Stimulated activated CD8-positive, alpha-beta memory T cell treated with anti-CD3 and anti-CD28 coated beads, Interleukin-4, amount 100 ng/mL, for 48 hours (primary cell): Measurements from ENCODE around the gene ADAMTS6.
A peak's percentile ranks its signal among the peaks of the same experiment; 100 is the strongest.

Experiments
- DNase-seq: peaks from one replicate; pipeline ENCODE4 v3.0.0-alpha.2; 2020

Gene ADAMTS6

GRCh38 chr5:65132386-65132785 is 349.3 kb downstream of the ADAMTS6 start:
- no peak for DNase-seq

- DNase-seq: no peak
Measured at GRCh38 chr5:65128226-65128625, 353.5 kb downstream of the ADAMTS6 start.

- DNase-seq: no peak
Measured at GRCh38 chr5:65127161-65127901, 354.4 kb downstream of the ADAMTS6 start.

- DNase-seq: no peak
Measured at GRCh38 chr5:65126542-65127069, 355.1 kb downstream of the ADAMTS6 start.

- DNase-seq: no peak
Measured at GRCh38 chr5:65125591-65126541, 355.9 kb downstream of the ADAMTS6 start.

- DNase-seq: peak; percentile 49
Measured at GRCh38 chr5:65121880-65122436, 359.8 kb downstream of the ADAMTS6 start.

- DNase-seq: no peak
Measured at GRCh38 chr5:65120371-65120967, 361.3 kb downstream of the ADAMTS6 start.

GRCh38 chr5:65117525-65117924 is 364.2 kb downstream of the ADAMTS6 start:
- no peak for DNase-seq

- DNase-seq: no peak
Measured at GRCh38 chr5:65113771-65114170, 367.9 kb downstream of the ADAMTS6 start.

GRCh38 chr5:65111961-65112658 is 369.6 kb downstream of the ADAMTS6 start:
- DNase-seq: no peak

- no peak for DNase-seq
Measured at GRCh38 chr5:65108786-65109743, 372.7 kb downstream of the ADAMTS6 start.

- no peak for DNase-seq
Measured at GRCh38 chr5:65105301-65105700, 376.4 kb downstream of the ADAMTS6 start.

GRCh38 chr5:65104831-65105230 is 376.9 kb downstream of the ADAMTS6 start:
- DNase-seq: no peak

GRCh38 chr5:65103756-65104440 is 377.8 kb downstream of the ADAMTS6 start:
- peak; percentile 30 for DNase-seq

GRCh38 chr5:65102976-65103711 is 378.6 kb downstream of the ADAMTS6 start:
- peak; percentile 59 for DNase-seq

- no peak for DNase-seq
Measured at GRCh38 chr5:65102371-65102975, 379.2 kb downstream of the ADAMTS6 start.

- DNase-seq: no peak
Measured at GRCh38 chr5:65101632-65102100, 380.1 kb downstream of the ADAMTS6 start.

- peak; percentile 58 for DNase-seq
Measured at GRCh38 chr5:65100911-65101631, 380.6 kb downstream of the ADAMTS6 start.
